HepG2 (cell line): Measurements from ENCODE around the gene ARG2. TPM values are rescaled to one million over a fixed set of nuclear protein-coding genes. Genes with fewer than 3 reads are reported as not detected.

Source experiments
- ADNP ChIP-seq: sonication (generic); formaldehyde crosslinking; IDR thresholded peaks from 2 replicates; pipeline ENCODE4 v1.4.0; 2020; ENCODE audit warnings: missing genetic modification reagents
- GATA4 ChIP-seq: sonication (generic); IDR thresholded peaks from 2 replicates; pipeline ENCODE4 v1.6.1; 2016; ENCODE audit warnings: antibody characterized with exemption, low read depth, borderline replicate concordance
- HMG20A ChIP-seq: IDR thresholded peaks from 2 replicates; pipeline ENCODE4 v1.6.1; 2016; ENCODE audit warnings: borderline replicate concordance
- HOXA9 ChIP-seq: sonication (generic); formaldehyde crosslinking; IDR thresholded peaks from 2 replicates; pipeline ENCODE4 v1.8.1; 2022; ENCODE audit warnings: missing genetic modification reagents, mild to moderate bottlenecking, moderate library complexity, borderline replicate concordance
- JUN ChIP-seq: sonication (generic); formaldehyde crosslinking; IDR thresholded peaks from 2 replicates; pipeline ENCODE4 v1.4.0; 2020; ENCODE audit warnings: mild to moderate bottlenecking, missing genetic modification reagents
- KAT2B ChIP-seq: fragments of 150-350 bp; IDR thresholded peaks from 2 replicates; pipeline ENCODE4 v1.6.1; 2014; ENCODE audit warnings: low read depth, low read length, borderline replicate concordance
- KLF9 ChIP-seq: IDR thresholded peaks from 2 replicates; pipeline ENCODE4 v1.6.1; 2016; ENCODE audit warnings: low read depth
- MEF2D ChIP-seq: sonication (generic); formaldehyde crosslinking; IDR thresholded peaks from 2 replicates; pipeline ENCODE4 v1.5.1; 2020; ENCODE audit warnings: mild to moderate bottlenecking, missing genetic modification reagents
- NKX3-1 ChIP-seq: sonication (generic); formaldehyde crosslinking; IDR thresholded peaks from 2 replicates; pipeline ENCODE4 v1.5.0; 2020; ENCODE audit warnings: missing genetic modification reagents
- ZBED4 ChIP-seq: sonication (generic); formaldehyde crosslinking; IDR thresholded peaks from 2 replicates; pipeline ENCODE4 v1.4.0; 2020; ENCODE audit warnings: missing genetic modification reagents, borderline replicate concordance
- ZFP91 ChIP-seq: sonication (generic); formaldehyde crosslinking; IDR thresholded peaks from 2 replicates; pipeline ENCODE4 v1.9.0; 2022; ENCODE audit warnings: missing genetic modification reagents, mild to moderate bottlenecking, borderline replicate concordance
- ZNF513 ChIP-seq: sonication (generic); formaldehyde crosslinking; conservative IDR thresholded peaks from 2 replicates; pipeline ENCODE4 v1.5.0; 2020; ENCODE audit warnings: missing genetic modification reagents
- ZNF770 ChIP-seq: sonication (generic); formaldehyde crosslinking; IDR thresholded peaks from 2 replicates; pipeline ENCODE4 v1.5.0; 2020; ENCODE audit warnings: mild to moderate bottlenecking, missing genetic modification reagents
- ZNF878 ChIP-seq: sonication (generic); formaldehyde crosslinking; IDR thresholded peaks from 2 replicates; pipeline ENCODE4 v1.8.1; 2023; ENCODE audit warnings: mild to moderate bottlenecking, missing genetic modification reagents, moderate library complexity
- polyA plus RNA-seq, 8 experiments: library from polyadenylated mRNA; depleted of rRNA in 3 of 8; stranded (reverse) in 7 of 8; unstranded in 1 of 8; fragments of >200 nt; fragmentation: Illumina TruSeq in 4 of 8; extraction: Trizol in 4 of 8; gene quantifications; 2 replicates each; pipeline versions ENCODE4 v1.2.1 to v1.2.3, GENCODE V29; 2011 to 2016; ENCODE audit warnings: low read depth in 4 of 8, missing spikeins in 1 of 8, mixed read lengths in 1 of 8; ENCODE audit not compliant: insufficient read depth in 1 of 8
- total RNA-seq, 5 experiments: library from RNA; depleted of rRNA; stranded (reverse); fragments of >200 nt; fragmentation: Illumina TruSeq; extraction: Trizol; gene quantifications; 2 replicates each; pipeline ENCODE4 v1.2.3, GENCODE V29; 2016; ENCODE audit warnings: low read depth in 1 of 5
- TF ChIP-seq, protein P1 (sequence below): sonication (generic); formaldehyde crosslinking; IDR thresholded peaks from 2 replicates; pipeline ENCODE4 v1.8.1; 2022; ENCODE audit warnings: mild to moderate bottlenecking, missing genetic modification reagents
- TF ChIP-seq, protein P2 (sequence below): sonication (generic); formaldehyde crosslinking; IDR thresholded peaks from 2 replicates; pipeline ENCODE4 v1.4.0; 2020; ENCODE audit warnings: missing genetic modification reagents

Gene ARG2
- total and polyA plus RNA-seq, 2 of the 13 experiments (the other 11 are each of a cell fraction or from before 2014, with no cell fraction given), result 37.5 to 73.6 TPM

- no peak for TF ChIP-seq ZNF770 (CRISPR knock-in tag)
- TF ChIP-seq HOXA9, result no peak
- TF ChIP-seq GATA4, result peak; percentile 62; the same call in 1 of the 2 replicates
- no peak; the same call in 1 of the 2 replicates for TF ChIP-seq NKX3-1 (CRISPR knock-in tag)
- TF ChIP-seq ZFP91, result peak; percentile 55; the same call in 1 of the 2 replicates
- no peak for TF ChIP-seq MEF2D (CRISPR knock-in tag)
- TF ChIP-seq KAT2B, result no peak
- TF ChIP-seq, protein P1, sequence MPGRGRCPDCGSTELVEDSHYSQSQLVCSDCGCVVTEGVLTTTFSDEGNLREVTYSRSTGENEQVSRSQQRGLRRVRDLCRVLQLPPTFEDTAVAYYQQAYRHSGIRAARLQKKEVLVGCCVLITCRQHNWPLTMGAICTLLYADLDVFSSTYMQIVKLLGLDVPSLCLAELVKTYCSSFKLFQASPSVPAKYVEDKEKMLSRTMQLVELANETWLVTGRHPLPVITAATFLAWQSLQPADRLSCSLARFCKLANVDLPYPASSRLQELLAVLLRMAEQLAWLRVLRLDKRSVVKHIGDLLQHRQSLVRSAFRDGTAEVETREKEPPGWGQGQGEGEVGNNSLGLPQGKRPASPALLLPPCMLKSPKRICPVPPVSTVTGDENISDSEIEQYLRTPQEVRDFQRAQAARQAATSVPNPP (CRISPR knock-in tag), result no peak
- no peak for TF ChIP-seq ZNF878
- TF ChIP-seq HMG20A, result no peak
- TF ChIP-seq, protein P2, sequence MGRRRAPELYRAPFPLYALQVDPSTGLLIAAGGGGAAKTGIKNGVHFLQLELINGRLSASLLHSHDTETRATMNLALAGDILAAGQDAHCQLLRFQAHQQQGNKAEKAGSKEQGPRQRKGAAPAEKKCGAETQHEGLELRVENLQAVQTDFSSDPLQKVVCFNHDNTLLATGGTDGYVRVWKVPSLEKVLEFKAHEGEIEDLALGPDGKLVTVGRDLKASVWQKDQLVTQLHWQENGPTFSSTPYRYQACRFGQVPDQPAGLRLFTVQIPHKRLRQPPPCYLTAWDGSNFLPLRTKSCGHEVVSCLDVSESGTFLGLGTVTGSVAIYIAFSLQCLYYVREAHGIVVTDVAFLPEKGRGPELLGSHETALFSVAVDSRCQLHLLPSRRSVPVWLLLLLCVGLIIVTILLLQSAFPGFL (CRISPR knock-in tag), result no peak
- peak; percentile 33; the same call in 1 of the 2 replicates for TF ChIP-seq JUN (CRISPR knock-in tag)
- no peak for TF ChIP-seq ADNP (CRISPR knock-in tag)
- TF ChIP-seq ZNF513 (CRISPR knock-in tag), result no peak
- no peak for TF ChIP-seq KLF9 (CRISPR knock-in tag)
- TF ChIP-seq ZBED4, result no peak
Measured at GRCh38 chr14:67695394-67695949, 75.8 kb downstream of the ARG2 start, which contains the start of gene RDH11 (continued).
